Tibial artery (tissue), 4 donors: Measurements from ENCODE around the gene PLXNB3.

Experiments used
- DNase-seq, 2 donors: peaks; one replicate each; pipeline ENCODE4 v3.0.0-alpha.2; 2019
- H3K27ac ChIP-seq, 2 donors: fragments of 200-600 bp; sonication (generic) in 1 of 2; 1 replicate in 1 of 2; 2 replicates in 1 of 2; pipeline ENCODE4 v1.5.1; 2018 to 2019; ENCODE audit warnings: mild to moderate bottlenecking in 1 of 2
- H3K27me3 ChIP-seq, 2 donors: fragments of 200-600 bp; sonication (generic) in 1 of 2; one replicate each; pipeline versions ENCODE4 v1.5.1 to v1.6.0; 2016 to 2019
- H3K36me3 ChIP-seq, 3 donors: fragments of 200-600 bp; sonication (generic) in 2 of 3; one replicate each; pipeline ENCODE4 v1.5.1; 2016 to 2019; ENCODE audit warnings: mild to moderate bottlenecking in 2 of 3
- H3K4me1 ChIP-seq, 4 donors: fragments of 200-600 bp; sonication (generic) in 2 of 4; 1 replicate in 3 of 4; 2 replicates in 1 of 4; pipeline ENCODE4 v1.5.1; 2016 to 2019
- H3K4me3 ChIP-seq, 2 donors: fragments of 200-600 bp; sonication (generic) in 1 of 2; 1 replicate in 1 of 2; 2 replicates in 1 of 2; pipeline ENCODE4 v1.5.1; 2018 to 2019; ENCODE audit warnings: mild to moderate bottlenecking in 2 of 2
- H3K9me3 ChIP-seq, 3 donors: fragments of 200-600 bp; sonication (generic) in 1 of 3; one replicate each; pipeline ENCODE4 v1.5.1; 2016 to 2019
- intact Hi-C: fragments of 100-400 bp; cut with DNase I; formaldehyde crosslinking; loops from one replicate; pipeline ENCODE4 v1.15.0; 2023; ENCODE audit warnings: low total_unique reads
- TF ChIP-seq, protein P1 (sequence below), 2 experiments: fragments of 200-600 bp in 1 of 2; fragments of 450-650 bp in 1 of 2; IDR thresholded peaks; one replicate each; pipeline ENCODE4 v1.5.1; 2017 to 2019; ENCODE audit warnings: antibody characterized with exemption in 2 of 2, mild to moderate bottlenecking in 1 of 2, moderate library complexity in 1 of 2

The PLXNB3 gene

DNA sequence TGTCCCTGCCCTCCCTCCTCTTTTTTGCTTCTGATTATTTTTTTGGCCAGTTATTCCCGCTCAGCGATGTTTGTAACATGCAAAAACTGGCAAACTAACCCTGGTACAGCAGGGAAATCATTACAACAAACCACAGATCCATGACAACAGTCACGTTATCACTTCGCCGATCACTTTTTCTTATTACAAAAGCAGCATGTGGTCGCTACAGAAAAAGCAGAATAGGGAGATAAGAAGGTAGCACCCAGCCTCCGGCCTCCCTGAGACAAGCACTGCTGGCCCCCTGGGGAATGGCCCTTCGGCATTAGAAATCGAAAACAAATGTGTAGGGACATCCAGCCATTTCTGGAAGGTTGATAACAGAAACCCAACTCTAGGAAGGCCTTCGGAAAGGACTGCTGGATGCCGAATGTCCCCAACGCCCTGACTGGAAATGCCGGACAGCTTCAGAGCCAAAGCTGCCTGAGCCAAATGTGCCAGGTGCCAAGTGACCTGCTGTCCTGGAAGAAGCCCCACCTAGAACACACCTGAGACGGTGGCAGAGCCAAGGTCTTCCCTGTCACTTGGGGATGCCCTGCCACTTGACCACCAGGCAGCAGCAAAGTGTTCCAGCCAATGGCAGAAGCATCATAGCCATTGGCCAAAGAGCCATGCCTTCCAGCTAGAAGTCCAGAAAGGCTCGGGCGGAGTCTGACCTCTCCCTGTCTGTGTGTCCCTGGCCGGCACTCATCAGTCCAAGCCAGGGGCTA lies 27.2 kb downstream of the PLXNB3 start:
- TF ChIP-seq, protein P1, sequence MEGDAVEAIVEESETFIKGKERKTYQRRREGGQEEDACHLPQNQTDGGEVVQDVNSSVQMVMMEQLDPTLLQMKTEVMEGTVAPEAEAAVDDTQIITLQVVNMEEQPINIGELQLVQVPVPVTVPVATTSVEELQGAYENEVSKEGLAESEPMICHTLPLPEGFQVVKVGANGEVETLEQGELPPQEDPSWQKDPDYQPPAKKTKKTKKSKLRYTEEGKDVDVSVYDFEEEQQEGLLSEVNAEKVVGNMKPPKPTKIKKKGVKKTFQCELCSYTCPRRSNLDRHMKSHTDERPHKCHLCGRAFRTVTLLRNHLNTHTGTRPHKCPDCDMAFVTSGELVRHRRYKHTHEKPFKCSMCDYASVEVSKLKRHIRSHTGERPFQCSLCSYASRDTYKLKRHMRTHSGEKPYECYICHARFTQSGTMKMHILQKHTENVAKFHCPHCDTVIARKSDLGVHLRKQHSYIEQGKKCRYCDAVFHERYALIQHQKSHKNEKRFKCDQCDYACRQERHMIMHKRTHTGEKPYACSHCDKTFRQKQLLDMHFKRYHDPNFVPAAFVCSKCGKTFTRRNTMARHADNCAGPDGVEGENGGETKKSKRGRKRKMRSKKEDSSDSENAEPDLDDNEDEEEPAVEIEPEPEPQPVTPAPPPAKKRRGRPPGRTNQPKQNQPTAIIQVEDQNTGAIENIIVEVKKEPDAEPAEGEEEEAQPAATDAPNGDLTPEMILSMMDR (IDR thresholded peaks at IDR 0.05): no peak
- intact Hi-C loops: no loop called here
- DNase-seq: no peak

DNA sequence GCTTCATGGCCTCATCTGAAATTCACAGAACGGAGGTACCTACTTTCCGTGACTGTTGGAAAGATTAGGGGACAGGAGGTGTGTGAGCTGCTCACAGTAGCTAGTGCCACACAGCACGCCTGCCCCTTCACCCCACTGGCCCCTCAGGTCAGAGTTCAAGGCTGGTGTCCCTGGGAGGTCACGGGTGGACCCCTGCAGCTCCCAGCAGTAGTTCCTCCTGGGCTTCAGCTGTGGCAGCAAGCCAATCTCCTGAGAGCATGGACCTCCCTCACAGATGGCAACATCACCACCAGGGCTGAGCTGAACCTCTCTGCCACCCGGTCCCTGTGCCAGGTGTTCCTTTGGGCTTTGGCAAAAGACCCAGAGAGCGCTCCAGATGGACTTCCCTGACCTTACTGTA lies 28.3 kb downstream of the PLXNB3 start:
- Histone ChIP-seq H3K4me1 (peaks cover 0 to 31% (median 20%) of the 10 kb centered on the region in 4 donors), H3K9me3 (peaks cover 0 to 12% (median 8%) of the 10 kb centered on the region in 3 donors), H3K27me3 (no peaks in the 10 kb centered on the region), H3K27ac (no peak overlapping the region), H3K36me3 (peaks cover 0 to 38% (median 22%) of the 10 kb centered on the region in 3 donors), H3K4me3 (no peak overlapping the region)
- intact Hi-C loops: no loop called here
- TF ChIP-seq, protein P1 (IDR thresholded peaks at IDR 0.05): no peak
- no peak for DNase-seq

More for the DNA sequence above, 27.2 kb downstream of the PLXNB3 start:
- H3K36me3 ChIP-seq: peaks cover 0 to 41% (median 28%) of the 10 kb centered on the region in 3 donors
- H3K4me3 ChIP-seq: no peak overlapping the region
- H3K4me1 ChIP-seq: peaks cover 0 to 24% (median 18%) of the 10 kb centered on the region in 4 donors
- H3K27ac ChIP-seq: no peak overlapping the region
- H3K9me3 ChIP-seq: peaks cover 0 to 8% (median 4%) of the 10 kb centered on the region in 3 donors
- no peaks in the 10 kb centered on the region for H3K27me3 ChIP-seq

DNA sequence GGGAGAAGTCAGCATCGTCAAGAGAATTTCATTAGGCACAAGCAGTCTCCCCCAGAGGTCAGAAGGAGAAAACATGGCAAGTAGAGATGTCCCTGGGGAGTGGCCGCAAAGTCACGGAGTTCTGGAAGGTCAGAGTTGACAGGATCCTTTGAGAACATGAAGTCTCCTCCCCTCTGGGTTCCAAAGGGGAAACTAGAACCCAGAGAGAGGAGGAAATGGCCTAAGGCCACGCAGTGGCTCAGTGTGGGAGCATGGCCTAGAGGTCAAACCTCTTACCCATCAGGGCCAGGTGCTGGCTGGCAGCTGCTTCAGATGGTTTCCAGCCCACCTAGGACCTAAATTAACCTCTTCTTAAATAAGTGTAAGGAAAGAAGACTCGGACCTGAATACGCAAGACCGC lies 29.2 kb downstream of the PLXNB3 start:
- peak overlapping the region; percentile 66 to 81 for H3K4me3 ChIP-seq
- peaks cover 0 to 13% (median 12%) of the 10 kb centered on the region in 3 donors for H3K9me3 ChIP-seq
- intact Hi-C loops: no loop called here
- H3K27me3 ChIP-seq: no peaks in the 10 kb centered on the region
- DNase-seq: no peak
- H3K4me1 ChIP-seq: peaks cover 0 to 31% (median 20%) of the 10 kb centered on the region in 4 donors
- TF ChIP-seq, protein P1 (IDR thresholded peaks at IDR 0.05): no peak
- peaks cover 3 to 38% (median 25%) of the 10 kb centered on the region in 3 donors for H3K36me3 ChIP-seq
- H3K27ac ChIP-seq: peak overlapping the region; percentile 90 to 93

DNA sequence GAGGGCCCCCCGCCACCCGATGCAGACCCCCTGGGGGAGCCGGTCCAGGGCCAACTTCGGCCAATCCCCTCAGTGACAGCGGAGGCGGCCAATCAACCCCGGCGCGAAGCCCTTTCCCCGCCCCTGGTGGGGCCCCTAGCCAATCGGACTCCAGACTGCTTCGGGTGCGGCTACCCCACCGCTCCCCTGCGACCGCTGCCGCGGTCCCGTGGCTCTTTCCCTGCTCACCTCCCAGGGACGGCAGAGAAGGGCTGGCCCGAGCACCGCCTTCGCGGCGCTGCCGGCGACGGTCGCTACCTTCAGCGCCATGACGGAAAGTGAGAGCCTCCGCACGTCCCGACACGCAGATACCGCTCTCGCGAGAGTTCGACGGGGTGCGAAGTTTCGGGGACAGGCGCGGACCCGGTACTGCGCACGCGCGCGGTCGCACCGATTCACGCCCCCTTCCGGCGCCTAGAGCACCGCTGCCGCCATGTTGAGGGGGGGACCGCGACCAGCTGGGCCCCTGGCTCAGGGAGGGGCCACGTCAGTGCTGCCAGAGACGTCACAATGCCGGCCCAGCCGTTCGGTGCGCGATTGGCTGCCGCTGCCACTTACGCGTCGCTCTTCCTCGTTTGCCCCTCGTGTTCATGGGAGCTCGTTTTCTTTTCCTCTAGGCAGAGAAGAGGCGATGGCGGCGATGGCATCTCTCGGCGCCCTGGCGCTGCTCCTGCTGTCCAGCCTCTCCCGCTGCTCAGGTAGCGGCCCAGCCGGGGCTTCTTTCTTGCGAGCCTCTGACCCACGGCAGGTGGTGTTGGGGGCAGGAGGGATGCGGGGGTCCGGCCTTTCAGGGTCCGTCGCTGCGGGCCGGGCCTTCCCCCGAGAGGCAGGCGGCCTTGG lies 30.2 kb downstream of the PLXNB3 start, which contains the start of the genes IDH3G and SSR4:
Gene IDH3G (minus strand): TSS at position 358 of the 879 bp plus-strand sequence. CDS start 49 bp downstream, at position 309.
Gene SSR4 (plus strand): TSS at position 651 of the 879 bp plus-strand sequence. CDS start 20 bp downstream, at position 671.
- peaks cover 4 to 39% (median 29%) of the 10 kb centered on the region in 3 donors for H3K36me3 ChIP-seq

More for the DNA sequence above, 30.2 kb downstream of the PLXNB3 start, which contains the start of the genes IDH3G and SSR4:
- peaks cover 0 to 13% (median 12%) of the 10 kb centered on the region in 3 donors for H3K9me3 ChIP-seq
- peak; percentile 88 to 96 for DNase-seq
- TF ChIP-seq, protein P1 (IDR thresholded peaks at IDR 0.05): no peak
- H3K27me3 ChIP-seq: no peaks in the 10 kb centered on the region
- peaks cover 0 to 34% (median 22%) of the 10 kb centered on the region in 4 donors for H3K4me1 ChIP-seq
- peak within 1 kb of the TSS; percentile 90 to 93 for H3K27ac ChIP-seq
- intact Hi-C loops: no loop called here
- peak within 1 kb of the TSS; percentile 66 to 81 for H3K4me3 ChIP-seq
